ENCODE measurements around the gene ACTL10. TPM values are rescaled to one million over a fixed set of nuclear protein-coding genes. Genes with fewer than 3 reads are reported as not detected.

ACTL10 gene
- total RNA-seq, 1 experiment from 2014 or later, result 3.2 TPM

DNA sequence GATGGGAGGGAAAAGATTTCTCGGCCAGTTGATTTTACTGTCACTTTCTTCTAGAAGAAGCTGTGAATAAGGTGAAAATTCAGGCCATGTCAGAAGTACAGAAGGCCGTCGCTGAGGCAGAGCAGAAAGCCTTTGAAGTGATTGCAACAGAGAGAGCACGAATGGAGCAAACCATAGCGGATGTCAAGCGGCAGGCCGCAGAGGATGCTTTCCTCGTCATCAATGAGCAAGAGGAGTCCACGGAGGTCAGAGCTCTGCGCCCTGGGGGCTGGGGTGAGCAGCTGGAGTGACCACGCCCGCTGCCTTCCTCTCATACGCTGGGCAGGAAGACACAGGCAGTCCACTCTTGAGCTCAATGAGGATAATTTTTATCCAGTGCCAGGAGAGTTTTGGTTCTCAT lies 26.5 kb upstream of the ACTL10 start:
- ChIA-PET POLR2A (interaction anchor here (0.8 kb wide), 1 partner anchor 14 kb away, joined by 3 read pairs; no protein-coding TSS in a partner anchor), CTCF (interaction anchor here (0.7 to 1.1 kb wide), 2 partner anchors 13 to 227 kb away, joined by 4 read pairs; no protein-coding TSS in a partner anchor)
- DNase-seq (ENCODE audit: unreplicated experiment), result no peak
- Mint-ChIP-seq H3K36me3 (ENCODE audit: insufficient read depth, unreplicated experiment) (peaks cover 63% of the 10 kb centered on the region), H3K4me3 (ENCODE audit: unreplicated experiment) (no peak overlapping the region), H3K9me3 (ENCODE audit: unreplicated experiment) (no peaks in the 10 kb centered on the region), H3K4me1 (ENCODE audit: insufficient read depth, unreplicated experiment) (no peaks in the 10 kb centered on the region), H3K27me3 (ENCODE audit: insufficient read depth, unreplicated experiment) (no peaks in the 10 kb centered on the region), H3K27ac (ENCODE audit: low read depth, unreplicated experiment) (no peak overlapping the region)
- intact Hi-C loops (cut with micrococcal nuclease), result no loop called here
- TF ChIP-seq, protein P1, sequence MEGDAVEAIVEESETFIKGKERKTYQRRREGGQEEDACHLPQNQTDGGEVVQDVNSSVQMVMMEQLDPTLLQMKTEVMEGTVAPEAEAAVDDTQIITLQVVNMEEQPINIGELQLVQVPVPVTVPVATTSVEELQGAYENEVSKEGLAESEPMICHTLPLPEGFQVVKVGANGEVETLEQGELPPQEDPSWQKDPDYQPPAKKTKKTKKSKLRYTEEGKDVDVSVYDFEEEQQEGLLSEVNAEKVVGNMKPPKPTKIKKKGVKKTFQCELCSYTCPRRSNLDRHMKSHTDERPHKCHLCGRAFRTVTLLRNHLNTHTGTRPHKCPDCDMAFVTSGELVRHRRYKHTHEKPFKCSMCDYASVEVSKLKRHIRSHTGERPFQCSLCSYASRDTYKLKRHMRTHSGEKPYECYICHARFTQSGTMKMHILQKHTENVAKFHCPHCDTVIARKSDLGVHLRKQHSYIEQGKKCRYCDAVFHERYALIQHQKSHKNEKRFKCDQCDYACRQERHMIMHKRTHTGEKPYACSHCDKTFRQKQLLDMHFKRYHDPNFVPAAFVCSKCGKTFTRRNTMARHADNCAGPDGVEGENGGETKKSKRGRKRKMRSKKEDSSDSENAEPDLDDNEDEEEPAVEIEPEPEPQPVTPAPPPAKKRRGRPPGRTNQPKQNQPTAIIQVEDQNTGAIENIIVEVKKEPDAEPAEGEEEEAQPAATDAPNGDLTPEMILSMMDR (IDR thresholded peaks at IDR 0.05; ENCODE audit: unreplicated experiment), result no peak
- no TSS peak for BruUV-seq (replicated peaks)

DNA sequence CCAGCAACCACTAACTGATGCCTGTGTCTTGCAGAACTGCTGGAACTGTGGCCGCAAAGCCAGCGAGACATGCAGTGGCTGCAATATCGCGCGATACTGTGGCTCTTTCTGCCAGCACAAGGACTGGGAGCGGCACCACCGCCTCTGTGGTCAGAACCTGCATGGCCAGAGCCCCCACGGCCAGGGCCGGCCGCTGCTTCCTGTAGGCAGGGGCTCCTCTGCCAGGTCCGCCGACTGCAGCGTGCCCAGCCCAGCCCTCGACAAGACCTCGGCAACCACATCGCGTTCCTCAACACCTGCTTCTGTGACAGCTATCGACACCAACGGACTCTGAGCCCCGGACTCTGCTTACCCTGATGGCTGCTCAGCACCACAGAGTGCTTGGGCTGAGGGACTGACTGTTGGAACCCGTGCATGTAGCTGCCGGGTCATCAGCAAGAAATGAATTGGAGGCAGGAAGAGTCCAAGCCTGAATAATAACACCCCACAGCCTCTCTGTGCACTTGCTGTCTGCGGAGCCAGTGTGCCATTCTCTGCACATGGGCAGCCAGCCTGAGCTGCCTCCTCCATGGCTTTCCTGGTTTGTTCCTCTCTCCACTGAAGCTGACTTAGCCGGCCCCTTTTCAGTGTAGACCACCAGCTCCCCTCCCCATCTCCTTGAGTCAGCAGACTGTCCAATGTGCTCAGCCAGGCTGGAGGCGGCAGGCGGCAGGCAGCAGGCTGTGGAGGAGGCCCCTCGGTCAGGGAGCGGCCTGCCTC lies 22.3 kb upstream of the ACTL10 start:
- no peak overlapping the region for H3K27ac Mint-ChIP-seq (ENCODE audit: low read depth, unreplicated experiment)
- CTCF ChIA-PET, result interaction anchor here (1.0 to 1.2 kb wide), 2 partner anchors 24 to 187 kb away, joined by 4 to 5 read pairs; no protein-coding TSS in a partner anchor
- intact Hi-C loops (cut with micrococcal nuclease), result no loop called here
- no TSS peak for BruUV-seq (replicated peaks)
- H3K9me3 Mint-ChIP-seq (ENCODE audit: unreplicated experiment), result no peaks in the 10 kb centered on the region
- POLR2A ChIA-PET, result interaction anchor here (0.6 to 0.7 kb wide), 3 partner anchors 12 to 351 kb away, joined by 3 read pairs; no protein-coding TSS in a partner anchor
- no peak for DNase-seq (ENCODE audit: unreplicated experiment)
- no peak overlapping the region for H3K4me3 Mint-ChIP-seq (ENCODE audit: unreplicated experiment)
- TF ChIP-seq, protein P1 (IDR thresholded peaks at IDR 0.05; ENCODE audit: unreplicated experiment), result no peak
- H3K4me1 Mint-ChIP-seq (ENCODE audit: insufficient read depth, unreplicated experiment), result peaks cover 10% of the 10 kb centered on the region
- peaks cover 54% of the 10 kb centered on the region for H3K36me3 Mint-ChIP-seq (ENCODE audit: insufficient read depth, unreplicated experiment)
- no peaks in the 10 kb centered on the region for H3K27me3 Mint-ChIP-seq (ENCODE audit: insufficient read depth, unreplicated experiment)

DNA sequence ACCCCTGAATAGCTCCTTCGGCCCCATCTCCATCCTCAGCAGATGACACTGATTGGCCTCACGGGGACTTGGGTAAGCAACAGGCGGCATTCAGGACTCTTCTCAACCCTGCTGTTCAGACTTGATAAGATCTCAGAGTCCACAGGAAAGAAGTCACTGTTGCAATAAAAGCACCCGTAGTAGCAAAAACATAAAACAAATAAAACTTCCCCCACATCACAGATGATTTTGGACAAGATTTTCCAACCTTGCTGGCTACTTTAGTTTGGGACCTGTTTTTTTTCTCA lies 21.7 kb upstream of the ACTL10 start:
- intact Hi-C loops (cut with micrococcal nuclease), result no loop called here
- POLR2A ChIA-PET, result interaction anchor here (0.6 kb wide), 2 partner anchors 11 to 350 kb away, joined by 3 read pairs; no protein-coding TSS in a partner anchor
- TF ChIP-seq, protein P1 (IDR thresholded peaks at IDR 0.05; ENCODE audit: unreplicated experiment), result no peak
- peaks cover 48% of the 10 kb centered on the region for H3K36me3 Mint-ChIP-seq (ENCODE audit: insufficient read depth, unreplicated experiment)
- DNase-seq (ENCODE audit: unreplicated experiment), result no peak
- BruUV-seq (replicated peaks), result no TSS peak
- H3K4me1 Mint-ChIP-seq (ENCODE audit: insufficient read depth, unreplicated experiment), result peaks cover 10% of the 10 kb centered on the region
- H3K9me3 Mint-ChIP-seq (ENCODE audit: unreplicated experiment), result no peaks in the 10 kb centered on the region
- no peak overlapping the region for H3K27ac Mint-ChIP-seq (ENCODE audit: low read depth, unreplicated experiment)
- no peak overlapping the region for H3K4me3 Mint-ChIP-seq (ENCODE audit: unreplicated experiment)
- no peaks in the 10 kb centered on the region for H3K27me3 Mint-ChIP-seq (ENCODE audit: insufficient read depth, unreplicated experiment)
- CTCF ChIA-PET, result interaction anchor here (1.0 to 1.2 kb wide), 2 partner anchors 23 to 188 kb away, joined by 4 to 5 read pairs; no protein-coding TSS in a partner anchor

DNA sequence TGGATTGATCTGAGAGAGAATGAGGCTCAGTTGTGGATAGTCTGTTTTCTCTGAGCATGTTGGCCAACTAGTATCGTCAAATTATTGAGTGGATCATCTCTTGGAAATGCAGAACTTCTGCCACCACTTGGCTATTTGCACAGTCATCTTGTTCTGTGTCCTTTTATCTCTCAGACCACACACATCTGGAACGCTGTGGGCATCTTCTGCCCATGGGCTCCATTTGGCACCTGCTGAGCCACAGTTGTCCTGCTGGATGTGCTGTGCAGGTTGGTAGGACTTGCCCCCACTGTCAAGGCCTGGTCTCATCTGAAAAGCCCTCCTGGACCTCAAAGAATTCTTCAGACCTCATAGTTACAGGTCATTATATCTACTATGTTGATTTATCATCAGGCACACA lies 21.3 kb upstream of the ACTL10 start:
- POLR2A ChIA-PET, result interaction anchor here (1.1 kb wide), 1 partner anchor 35 kb away, joined by 3 read pairs; no protein-coding TSS in a partner anchor
- no TSS peak for BruUV-seq (replicated peaks)
- TF ChIP-seq, protein P1 (IDR thresholded peaks at IDR 0.05; ENCODE audit: unreplicated experiment), result no peak
- DNase-seq (ENCODE audit: unreplicated experiment), result no peak
- intact Hi-C loops (cut with micrococcal nuclease), result no loop called here
- H3K9me3 Mint-ChIP-seq (ENCODE audit: unreplicated experiment), result no peaks in the 10 kb centered on the region
- no peak overlapping the region for H3K4me3 Mint-ChIP-seq (ENCODE audit: unreplicated experiment)
- CTCF ChIA-PET, result interaction anchor here (1.2 kb wide), 1 partner anchor 23 kb away, joined by 4 read pairs; no protein-coding TSS in a partner anchor
- H3K27ac Mint-ChIP-seq (ENCODE audit: low read depth, unreplicated experiment), result no peak overlapping the region
- peaks cover 45% of the 10 kb centered on the region for H3K36me3 Mint-ChIP-seq (ENCODE audit: insufficient read depth, unreplicated experiment)
- H3K27me3 Mint-ChIP-seq (ENCODE audit: insufficient read depth, unreplicated experiment), result no peaks in the 10 kb centered on the region
- peaks cover 10% of the 10 kb centered on the region for H3K4me1 Mint-ChIP-seq (ENCODE audit: insufficient read depth, unreplicated experiment)
